ENCODE data around the gene NOPCHAP1.
"Not testable (repeated sequence)": the region's sequence is repeated elsewhere in the genome, so short reads cannot be mapped to it uniquely, and the experiment has no call there.

NOPCHAP1 gene

GRCh38 chr12:104976703-104977102 lies 9.4 kb upstream of the NOPCHAP1 start:
- TF ChIP-seq CTCF (IDR thresholded peaks at IDR 0.05; ENCODE audit: low read depth, low read length, poor library complexity, severe bottlenecking) = no peak
- H4K20me1 ChIP-seq (ENCODE audit: control insufficient read depth, insufficient read depth, low read depth, low read length) = no peaks in the 10 kb centered on the region
- no peaks in the 10 kb centered on the region for H3K79me2 ChIP-seq (ENCODE audit: control insufficient read depth, low read length)
- H3K9me3 ChIP-seq (ENCODE audit: control insufficient read depth, insufficient read depth, low read length) = no peaks in the 10 kb centered on the region
- no peaks in the 10 kb centered on the region for H3K27me3 ChIP-seq (ENCODE audit: control insufficient read depth, low read length)
- H3K27ac ChIP-seq (ENCODE audit: low read depth, low read length) = no peak overlapping the region
- no peak overlapping the region for H3K4me3 ChIP-seq (ENCODE audit: low read length)
- H3F3A ChIP-seq (ENCODE audit: control insufficient read depth, insufficient read depth) = peaks cover 17% of the 10 kb centered on the region
- H3K36me3 ChIP-seq (ENCODE audit: control insufficient read depth, low read length) = no peaks in the 10 kb centered on the region
- H3K9me2 ChIP-seq (replicated peaks; ENCODE audit: control insufficient read depth, low read length) = no peaks in the 10 kb centered on the region
- H3K4me1 ChIP-seq (ENCODE audit: control insufficient read depth, low read length) = peaks cover 14% of the 10 kb centered on the region
- no peak overlapping the region for H3K4me2 ChIP-seq (ENCODE audit: low read length)

- H3K9me2 ChIP-seq (replicated peaks; ENCODE audit: control insufficient read depth, low read length); H3K79me2 ChIP-seq (ENCODE audit: control insufficient read depth, low read length); H3K4me3 ChIP-seq (ENCODE audit: low read length); H3K27me3 ChIP-seq (ENCODE audit: control insufficient read depth, low read length); H4K20me1 ChIP-seq (ENCODE audit: control insufficient read depth, insufficient read depth, low read depth, low read length); H3K27ac ChIP-seq (ENCODE audit: low read depth, low read length); H3K36me3 ChIP-seq (ENCODE audit: control insufficient read depth, low read length); H3K9me3 ChIP-seq (ENCODE audit: control insufficient read depth, insufficient read depth, low read length); H3K4me2 ChIP-seq (ENCODE audit: low read length): not testable (repeated sequence)
- Histone ChIP-seq H3F3A (ENCODE audit: control insufficient read depth, insufficient read depth) (peaks cover 12% of the 10 kb centered on the region), H3K4me1 (ENCODE audit: control insufficient read depth, low read length) (peaks cover 14% of the 10 kb centered on the region)
These were observed 8.4 kb upstream of the NOPCHAP1 start for GRCh38 chr12:104977688-104978087.

- Histone ChIP-seq H3K36me3 (ENCODE audit: control insufficient read depth, low read length) (peaks cover 27% of the 10 kb centered on the region), H3K79me2 (ENCODE audit: control insufficient read depth, low read length) (peaks cover 41% of the 10 kb centered on the region), H3K27me3 (ENCODE audit: control insufficient read depth, low read length) (no peaks in the 10 kb centered on the region), H3F3A (ENCODE audit: control insufficient read depth, insufficient read depth) (peaks cover under 1% of the 10 kb centered on the region; the same call in 1 of the 2 replicates), H3K4me2 (ENCODE audit: low read length) (peak overlapping the region; percentile 69), H3K9me3 (ENCODE audit: control insufficient read depth, insufficient read depth, low read length) (no peaks in the 10 kb centered on the region), H4K20me1 (ENCODE audit: control insufficient read depth, insufficient read depth, low read depth, low read length) (no peaks in the 10 kb centered on the region; the same call in 1 of the 2 replicates), H3K9me2 (replicated peaks; ENCODE audit: control insufficient read depth, low read length) (no peaks in the 10 kb centered on the region), H3K27ac (ENCODE audit: low read depth, low read length) (no peak overlapping the region), H3K4me1 (ENCODE audit: control insufficient read depth, low read length) (peaks cover 32% of the 10 kb centered on the region), H3K4me3 (ENCODE audit: low read length) (peak overlapping the region; percentile 95)
- no peak for TF ChIP-seq EZH2phosphoT487 (IDR thresholded peaks at IDR 0.05; ENCODE audit: borderline replicate concordance, low read length)
- TF ChIP-seq CTCF (IDR thresholded peaks at IDR 0.05; ENCODE audit: low read depth, low read length, poor library complexity, severe bottlenecking) = peak; percentile 73
These were observed 910 bp upstream of the NOPCHAP1 start for GRCh38 chr12:104985206-104985605.

GRCh38 chr12:104990950-104991349 lies 4.8 kb downstream of the NOPCHAP1 start:
- Histone ChIP-seq H3K79me2 (ENCODE audit: control insufficient read depth, low read length) (peaks cover 51% of the 10 kb centered on the region), H3K36me3 (ENCODE audit: control insufficient read depth, low read length) (peaks cover 79% of the 10 kb centered on the region), H3K27ac (ENCODE audit: low read depth, low read length) (no peak overlapping the region), H3K9me2 (replicated peaks; ENCODE audit: control insufficient read depth, low read length) (no peaks in the 10 kb centered on the region), H3K9me3 (ENCODE audit: control insufficient read depth, insufficient read depth, low read length) (no peaks in the 10 kb centered on the region), H3F3A (ENCODE audit: control insufficient read depth, insufficient read depth) (no peaks in the 10 kb centered on the region), H4K20me1 (ENCODE audit: control insufficient read depth, insufficient read depth, low read depth, low read length) (no peaks in the 10 kb centered on the region; the same call in 1 of the 2 replicates), H3K4me1 (ENCODE audit: control insufficient read depth, low read length) (peaks cover 22% of the 10 kb centered on the region), H3K4me3 (ENCODE audit: low read length) (no peak overlapping the region), H3K4me2 (ENCODE audit: low read length) (no peak overlapping the region), H3K27me3 (ENCODE audit: control insufficient read depth, low read length) (no peaks in the 10 kb centered on the region)
- TF ChIP-seq CTCF (IDR thresholded peaks at IDR 0.05; ENCODE audit: low read depth, low read length, poor library complexity, severe bottlenecking) = no peak
- TF ChIP-seq EZH2phosphoT487 (IDR thresholded peaks at IDR 0.05; ENCODE audit: borderline replicate concordance, low read length) = no peak

Data from DOHH2 (cell line).